Endothelial cell (in vitro differentiated cells): ENCODE data around the gene PDZD2. TPM values are rescaled to one million over a fixed set of nuclear protein-coding genes. Genes with fewer than 3 reads are reported as not detected.

ENCODE experiments used
- DNase-seq: peaks from one replicate; pipeline ENCODE4 v3.0.0; 2021; ENCODE audit warnings: low spot score
- H3K27ac Mint-ChIP-seq: one replicate; pipeline ENCODE4 v1.8.0; 2021; ENCODE audit warnings: mixed read lengths, inconsistent platforms; ENCODE audit not compliant: unreplicated experiment
- H3K27me3 Mint-ChIP-seq: one replicate; pipeline ENCODE4 v1.8.0; 2021; ENCODE audit warnings: mild to moderate bottlenecking, moderate library complexity, mixed read lengths, inconsistent platforms; ENCODE audit not compliant: unreplicated experiment
- H3K36me3 Mint-ChIP-seq: one replicate; pipeline ENCODE4 v1.8.0; 2021; ENCODE audit warnings: mild to moderate bottlenecking, low read depth, mixed read lengths, inconsistent platforms; ENCODE audit not compliant: unreplicated experiment
- H3K4me1 Mint-ChIP-seq: one replicate; pipeline ENCODE4 v1.8.0; 2021; ENCODE audit warnings: mild to moderate bottlenecking, mixed read lengths, inconsistent platforms; ENCODE audit not compliant: unreplicated experiment
- H3K4me3 Mint-ChIP-seq: one replicate; pipeline ENCODE4 v1.8.0; 2021; ENCODE audit warnings: mild to moderate bottlenecking, mixed read lengths, inconsistent platforms; ENCODE audit not compliant: unreplicated experiment
- H3K9me3 Mint-ChIP-seq: one replicate; pipeline ENCODE4 v1.8.0; 2021; ENCODE audit warnings: mixed read lengths, inconsistent platforms; ENCODE audit not compliant: unreplicated experiment
- CTCF ChIP-seq: fragments of 200-600 bp; sonication (generic); IDR thresholded peaks from one replicate; pipeline ENCODE4 v1.5.0; 2021; ENCODE audit warnings: antibody characterized with exemption; ENCODE audit not compliant: unreplicated experiment
- total RNA-seq: library from RNA; stranded (reverse); fragmentation: NEBNext Ultra II Directional; extraction: Animal tissue kit (Norgen Biotek cat#: 25700); gene quantifications from one replicate; pipeline ENCODE4 v1.2.1, GENCODE V29; 2021; ENCODE audit not compliant: unreplicated experiment

The PDZD2 gene
- total RNA-seq, 1 donor from 2014 or later = 71.1 TPM

- Mint-ChIP-seq H3K4me3 (no peak overlapping the region), H3K36me3 (no peaks in the 10 kb centered on the region), H3K27ac (no peak overlapping the region), H3K4me1 (no peaks in the 10 kb centered on the region), H3K9me3 (no peaks in the 10 kb centered on the region), H3K27me3 (peaks cover 2% of the 10 kb centered on the region)
- no peak for DNase-seq
- no peak for TF ChIP-seq CTCF
Observed at GRCh38 chr5:31717561-31717960, 78.6 kb downstream of the PDZD2 start.

GRCh38 chr5:31720004-31720403 lies 81.1 kb downstream of the PDZD2 start:
- peaks cover 2% of the 10 kb centered on the region for H3K27me3 Mint-ChIP-seq
- no peak overlapping the region for H3K27ac Mint-ChIP-seq
- H3K9me3 Mint-ChIP-seq = no peaks in the 10 kb centered on the region
- H3K36me3 Mint-ChIP-seq = no peaks in the 10 kb centered on the region
- no peak overlapping the region for H3K4me3 Mint-ChIP-seq
- TF ChIP-seq CTCF = no peak
- no peaks in the 10 kb centered on the region for H3K4me1 Mint-ChIP-seq
- DNase-seq = no peak

- DNase-seq = no peak
- TF ChIP-seq CTCF = no peak
- Mint-ChIP-seq H3K27me3 (peaks cover 2% of the 10 kb centered on the region), H3K9me3 (no peaks in the 10 kb centered on the region), H3K4me1 (no peaks in the 10 kb centered on the region), H3K4me3 (no peak overlapping the region), H3K36me3 (no peaks in the 10 kb centered on the region), H3K27ac (no peak overlapping the region)
Observed at GRCh38 chr5:31720811-31721345, 81.9 kb downstream of the PDZD2 start.

GRCh38 chr5:31722111-31722510 lies 83.2 kb downstream of the PDZD2 start:
- Mint-ChIP-seq H3K27ac (no peak overlapping the region), H3K36me3 (no peaks in the 10 kb centered on the region), H3K4me3 (no peak overlapping the region), H3K27me3 (peaks cover 2% of the 10 kb centered on the region), H3K9me3 (no peaks in the 10 kb centered on the region), H3K4me1 (no peaks in the 10 kb centered on the region)
- no peak for DNase-seq
- TF ChIP-seq CTCF = no peak

- Mint-ChIP-seq H3K36me3 (no peaks in the 10 kb centered on the region), H3K9me3 (no peaks in the 10 kb centered on the region), H3K4me3 (no peak overlapping the region), H3K27ac (no peak overlapping the region), H3K27me3 (peaks cover 2% of the 10 kb centered on the region), H3K4me1 (peaks cover 7% of the 10 kb centered on the region)
- no peak for TF ChIP-seq CTCF
- DNase-seq = no peak
Observed at GRCh38 chr5:31725996-31726395, 87.1 kb downstream of the PDZD2 start.
